GM18517 (cell line): ENCODE data around the gene CAMTA1.
"Not testable (repeated sequence)": the region's sequence is repeated elsewhere in the genome, so short reads cannot be mapped to it uniquely, and the experiment has no call there.

Source experiments
- ATAC-seq: cut with Tn5 transposase; IDR thresholded peaks from one replicate; pipeline ENCODE4 v1.9.1; 2021; ENCODE audit warnings: mild to moderate bottlenecking, moderate library complexity; ENCODE audit not compliant: unreplicated experiment

Gene CAMTA1

DNA sequence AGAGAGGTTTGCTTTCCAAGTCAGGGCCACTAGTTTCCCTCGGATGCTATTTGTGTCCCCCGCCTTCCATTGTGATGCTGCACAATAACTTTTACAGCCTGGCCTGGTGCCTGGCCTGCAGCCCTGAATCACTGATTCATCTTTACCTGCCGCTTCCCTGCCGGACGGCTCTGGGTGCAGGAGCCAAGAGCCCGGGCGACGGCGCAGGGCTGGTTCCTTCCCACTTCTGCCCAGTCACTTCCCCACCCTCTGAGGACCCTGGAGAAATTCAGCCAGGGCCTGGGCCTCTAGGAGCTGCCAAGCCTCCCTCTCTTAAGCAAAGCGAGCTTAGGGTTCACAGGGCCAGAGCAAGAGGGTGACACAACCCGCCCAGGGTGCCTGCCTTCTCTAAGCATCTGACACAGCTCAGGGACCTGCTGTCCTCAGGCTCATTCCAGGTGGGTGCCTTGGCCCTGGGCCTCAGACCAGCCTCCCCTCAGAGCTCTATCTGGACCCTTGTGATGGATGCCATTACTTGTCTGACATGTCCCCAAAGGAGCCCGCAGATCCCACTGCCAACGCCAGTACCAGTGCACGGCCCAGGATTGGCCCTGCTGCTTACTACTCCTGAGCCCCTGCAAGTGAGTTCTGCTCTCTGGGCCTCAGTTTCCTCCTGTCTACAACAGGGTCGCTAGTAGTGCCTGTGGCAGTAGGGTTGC lies 604.8 kb downstream of the CAMTA1 start:
- no peak for ATAC-seq

DNA sequence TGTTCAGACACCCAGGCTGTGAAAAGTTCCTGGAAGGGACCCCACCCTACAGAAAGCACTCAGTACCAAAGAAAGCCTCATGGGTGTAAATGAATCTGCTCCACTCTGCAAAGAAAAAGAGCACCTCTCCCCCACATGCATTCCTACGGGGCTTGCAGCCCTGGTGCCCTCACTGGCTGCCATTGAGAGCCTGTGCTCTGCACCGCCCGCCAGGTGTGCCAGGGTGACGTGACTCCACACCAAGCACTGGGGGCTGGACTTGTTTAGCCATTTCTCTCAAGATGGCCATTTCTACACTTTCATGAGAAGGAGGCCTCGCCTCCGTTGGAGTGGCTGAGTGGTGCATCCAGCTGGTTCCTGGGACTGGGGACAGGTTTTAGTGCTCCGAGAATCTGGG lies 605.3 kb downstream of the CAMTA1 start:
- no peak for ATAC-seq

DNA sequence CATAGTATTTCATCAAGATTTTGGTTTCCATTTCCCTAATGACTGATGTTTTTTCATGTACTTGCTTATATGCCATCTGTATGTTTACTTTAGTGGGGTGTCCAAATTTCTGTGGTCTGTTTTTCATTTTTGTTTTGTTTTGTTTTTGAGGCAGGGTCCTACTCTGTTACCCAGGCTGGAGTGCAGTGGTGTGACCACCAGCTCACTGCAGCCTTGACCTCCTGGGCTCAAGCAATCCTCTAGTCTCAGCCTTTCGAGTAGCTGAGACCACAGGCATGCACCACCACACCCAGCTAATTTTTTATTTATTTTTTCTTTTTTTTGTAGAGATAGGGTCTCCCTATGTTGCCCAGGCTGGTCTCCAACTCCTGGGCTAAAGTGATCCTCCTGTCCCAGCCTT lies 607.9 kb downstream of the CAMTA1 start:
- no peak for ATAC-seq

DNA sequence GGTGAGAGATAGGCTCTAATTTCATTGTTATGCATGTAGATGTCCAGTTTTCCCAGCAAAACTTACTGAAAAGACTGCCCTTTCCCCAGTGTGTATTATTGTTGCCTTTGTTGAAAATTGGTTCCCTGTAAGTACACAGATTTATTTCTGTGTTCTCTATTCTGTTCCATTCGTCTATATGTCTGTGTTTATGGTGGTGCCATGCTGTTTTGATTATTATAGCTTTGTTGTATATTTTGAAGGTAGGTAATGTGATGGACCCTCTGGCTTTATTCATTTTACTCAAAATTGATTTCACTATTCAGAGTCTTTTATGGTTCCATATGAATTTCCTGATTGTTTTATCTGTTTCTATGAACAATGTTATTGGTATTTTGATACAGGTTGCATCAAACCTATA lies 610.0 kb downstream of the CAMTA1 start:
- no peak for ATAC-seq

DNA sequence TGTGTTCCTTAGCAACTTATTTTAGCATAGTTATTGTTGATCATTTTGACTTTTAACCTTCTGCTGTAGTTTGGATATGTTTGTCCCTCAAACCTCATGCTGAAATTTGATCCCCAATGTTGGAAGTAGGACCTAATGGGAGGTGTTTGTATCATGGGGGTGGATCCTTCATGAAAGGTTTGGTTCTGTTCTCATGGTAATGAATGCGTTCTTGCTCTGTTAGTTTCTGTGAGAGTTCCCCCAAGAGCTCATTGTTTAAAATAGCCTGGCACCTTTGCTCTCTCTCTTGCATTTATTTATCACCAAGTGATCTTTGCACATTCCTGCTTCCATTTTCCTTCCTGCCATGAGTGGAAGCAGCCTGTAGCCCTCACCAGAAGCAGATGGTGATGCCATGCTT lies 613.7 kb downstream of the CAMTA1 start:
- no peak for ATAC-seq

DNA sequence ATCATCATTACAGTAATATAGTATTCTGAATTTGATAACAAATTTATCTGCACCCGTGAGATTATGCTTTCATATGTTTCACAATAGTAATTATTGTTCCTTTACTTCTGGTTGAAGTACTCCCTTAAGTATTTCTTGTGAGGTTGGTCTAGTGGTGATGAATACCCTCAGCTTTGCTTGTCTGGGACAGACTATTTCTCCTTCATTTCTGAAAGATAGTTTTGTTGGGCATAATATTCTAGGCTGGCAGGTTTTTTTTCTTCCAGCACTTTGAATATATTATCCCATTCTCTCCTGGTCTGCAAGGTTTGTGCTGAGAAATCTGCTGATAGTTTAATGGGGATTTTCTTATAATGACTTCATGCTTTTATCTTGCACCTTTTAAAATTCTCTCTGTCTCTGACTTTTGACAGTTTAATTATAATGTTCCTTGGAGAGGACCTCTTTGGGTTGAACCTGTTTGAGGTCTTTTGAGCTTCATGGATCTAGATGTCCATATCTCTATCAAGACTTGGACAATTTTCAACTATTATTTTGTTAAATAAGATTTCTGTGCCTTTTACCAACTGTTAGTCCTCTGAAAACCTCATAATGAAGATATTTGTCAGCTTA lies 614.4 kb downstream of the CAMTA1 start:
- ATAC-seq = no peak

DNA sequence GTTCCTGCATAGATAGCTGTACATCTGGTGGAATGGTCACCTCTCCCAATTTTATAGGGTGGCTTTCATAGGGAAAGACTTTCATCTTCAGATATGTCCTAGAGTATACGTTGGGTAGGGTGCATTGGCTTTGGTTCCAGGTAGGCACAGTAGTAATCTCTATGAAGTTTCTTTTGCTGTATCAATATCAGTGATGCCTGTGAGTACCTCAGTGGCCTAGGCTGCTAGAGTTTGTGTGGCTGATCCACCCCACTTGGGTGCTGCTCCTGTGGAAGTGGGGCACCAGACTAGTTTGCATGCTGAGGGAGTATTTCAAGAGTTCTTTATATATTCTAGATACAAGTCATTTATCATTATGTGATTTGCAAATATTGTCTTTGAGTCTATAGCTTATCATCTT lies 615.3 kb downstream of the CAMTA1 start:
- ATAC-seq = no peak

DNA sequence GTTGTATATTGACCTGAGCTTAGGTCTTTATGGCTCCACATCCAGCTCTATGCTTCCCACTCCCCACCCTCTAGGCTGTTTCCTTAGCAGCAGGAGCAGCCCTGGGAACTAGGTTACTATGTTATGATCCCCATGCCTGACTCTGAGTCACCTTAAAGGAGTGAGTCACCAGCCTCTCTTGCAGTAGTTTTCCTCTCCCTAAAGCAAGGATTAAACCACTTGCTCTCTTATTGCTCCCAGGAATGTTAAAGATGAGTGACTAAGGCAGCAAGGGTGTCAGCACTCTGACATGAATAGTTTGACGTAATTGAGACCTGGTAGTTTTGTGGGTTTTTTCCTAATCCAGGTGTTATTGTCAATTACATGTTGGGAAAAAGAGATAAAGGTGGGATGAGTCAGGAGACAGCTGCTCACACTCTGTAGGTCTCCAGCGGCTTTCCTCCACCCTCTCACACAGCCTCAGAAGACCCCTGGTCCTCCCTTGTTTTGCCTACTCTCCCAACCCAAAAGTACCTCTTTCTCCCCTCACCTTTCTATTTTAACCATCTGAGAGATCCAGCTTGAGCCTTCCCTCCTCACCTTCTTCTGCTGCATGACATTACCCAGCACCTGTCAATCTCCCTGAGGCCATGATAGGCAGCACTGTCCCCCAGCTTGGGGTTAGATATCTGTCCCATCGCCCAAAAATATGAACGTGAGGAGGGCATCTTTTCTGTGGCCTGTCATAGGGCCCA lies 616.7 kb downstream of the CAMTA1 start:
- no peak for ATAC-seq

DNA sequence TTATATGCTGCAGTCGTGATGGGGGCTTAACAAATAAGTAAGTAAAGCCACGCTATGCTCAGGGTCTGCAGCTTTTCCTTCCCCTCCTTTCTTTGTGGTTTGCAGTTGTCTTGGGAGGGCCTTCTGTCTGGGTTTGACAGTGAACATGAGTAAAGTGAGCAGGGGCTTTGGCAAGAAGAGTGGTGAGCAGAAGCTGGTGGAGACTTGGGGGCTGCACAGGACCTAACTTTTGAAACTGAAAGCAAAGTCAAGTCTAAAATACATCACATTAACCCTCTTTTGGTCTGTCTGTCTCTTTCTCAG lies 617.2 kb downstream of the CAMTA1 start:
- ATAC-seq = no peak

DNA sequence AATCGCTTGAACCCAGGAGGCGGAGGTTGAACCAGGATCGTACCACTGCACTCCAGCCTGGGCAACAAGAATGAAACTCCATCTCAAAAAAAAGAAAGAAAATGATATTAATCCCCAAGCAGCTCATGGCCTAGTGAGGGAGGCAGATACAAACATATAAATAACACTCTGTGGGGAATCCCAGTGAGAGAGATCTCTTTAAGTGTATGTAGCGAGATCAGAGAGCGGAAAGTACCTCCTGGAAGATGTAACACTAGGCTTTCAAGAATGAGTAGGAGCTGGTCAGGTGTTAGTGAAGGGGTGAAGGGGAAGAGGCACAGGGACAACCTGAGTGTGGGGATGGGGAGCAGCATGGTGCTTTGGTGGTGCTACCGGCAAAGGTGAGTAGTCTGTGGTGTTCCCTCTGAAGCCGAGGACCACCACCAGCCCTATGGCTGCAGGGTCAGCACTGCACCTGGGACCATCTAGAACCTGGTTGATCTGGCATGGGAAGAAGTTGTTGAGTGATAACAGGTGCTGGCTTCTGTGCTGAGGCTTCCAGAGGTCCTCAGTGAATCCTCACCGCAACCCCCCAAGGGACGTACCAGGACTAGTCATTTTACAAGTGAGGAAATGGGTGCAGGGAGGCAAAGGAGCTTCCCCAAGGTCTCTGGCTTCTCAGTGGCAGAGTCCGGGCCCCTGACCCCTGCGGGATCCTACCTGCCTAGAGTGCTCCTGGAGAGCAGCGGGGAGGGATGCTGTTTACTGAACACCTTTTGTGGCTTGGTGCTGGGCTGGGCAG lies 618.2 kb downstream of the CAMTA1 start:
- no peak for ATAC-seq

DNA sequence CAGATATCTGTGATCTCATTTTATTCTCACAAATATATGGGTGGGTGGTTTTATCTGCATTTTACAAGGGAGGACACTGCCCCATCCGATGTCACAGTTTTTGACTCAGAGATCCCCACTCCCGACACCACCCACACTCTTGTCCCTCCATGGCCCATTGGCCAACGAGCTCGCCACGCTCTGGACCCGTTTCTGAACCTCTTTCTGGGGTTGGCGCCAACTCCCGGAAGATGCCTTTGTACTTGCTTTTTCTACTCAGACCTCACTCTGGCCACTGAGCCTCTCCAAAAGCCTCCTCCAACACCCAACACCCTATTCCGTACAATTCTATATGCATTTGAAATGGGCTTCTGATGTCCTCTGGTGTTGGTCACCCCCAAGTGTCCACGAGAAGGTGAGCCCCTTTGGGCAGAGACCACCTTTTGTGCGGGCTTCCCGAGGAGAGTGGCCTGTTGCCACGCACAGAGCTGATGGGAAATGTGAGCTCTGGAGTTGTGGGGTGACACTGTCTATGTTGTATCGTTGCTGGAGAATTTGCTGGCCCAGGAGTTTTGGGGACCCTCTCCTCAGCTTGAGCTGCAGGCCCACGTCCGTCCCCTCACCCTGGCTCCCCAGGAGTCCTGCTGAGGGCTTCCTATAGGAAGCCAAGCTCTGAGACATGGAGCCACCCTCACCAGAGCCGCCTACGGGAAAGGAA lies 618.9 kb downstream of the CAMTA1 start:
- ATAC-seq = no peak

DNA sequence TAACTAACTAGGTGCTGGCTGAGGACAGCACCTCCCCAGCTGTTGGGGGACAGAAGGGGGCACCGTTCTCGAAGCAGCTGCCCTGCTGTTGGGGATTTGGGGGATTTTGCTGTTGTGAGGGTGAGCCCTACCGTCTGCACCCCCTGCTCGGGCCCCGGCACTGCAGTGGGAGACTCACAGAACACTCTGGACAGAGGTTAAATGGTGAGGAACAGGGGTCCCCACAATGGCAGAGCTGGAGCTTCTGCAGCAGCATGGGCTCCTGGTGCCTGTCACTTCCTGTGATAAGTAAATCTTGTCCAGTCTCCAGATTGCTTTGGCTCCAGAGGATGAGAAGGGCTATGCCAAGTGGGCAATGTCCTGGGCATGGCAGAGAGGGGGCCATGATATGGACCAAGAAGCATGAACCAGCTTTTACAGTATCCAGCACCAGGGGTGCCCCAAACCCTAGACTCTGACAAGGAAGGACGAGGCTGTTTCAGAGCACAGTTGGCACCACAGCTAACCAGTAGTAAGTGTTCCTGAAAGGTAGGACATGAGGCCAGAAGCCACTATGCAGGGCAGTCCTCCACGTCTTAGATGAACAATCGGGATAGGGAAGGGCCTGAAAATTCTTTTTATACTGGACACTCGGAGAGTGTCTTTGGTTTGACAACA lies 620.7 kb downstream of the CAMTA1 start:
- no peak for ATAC-seq

DNA sequence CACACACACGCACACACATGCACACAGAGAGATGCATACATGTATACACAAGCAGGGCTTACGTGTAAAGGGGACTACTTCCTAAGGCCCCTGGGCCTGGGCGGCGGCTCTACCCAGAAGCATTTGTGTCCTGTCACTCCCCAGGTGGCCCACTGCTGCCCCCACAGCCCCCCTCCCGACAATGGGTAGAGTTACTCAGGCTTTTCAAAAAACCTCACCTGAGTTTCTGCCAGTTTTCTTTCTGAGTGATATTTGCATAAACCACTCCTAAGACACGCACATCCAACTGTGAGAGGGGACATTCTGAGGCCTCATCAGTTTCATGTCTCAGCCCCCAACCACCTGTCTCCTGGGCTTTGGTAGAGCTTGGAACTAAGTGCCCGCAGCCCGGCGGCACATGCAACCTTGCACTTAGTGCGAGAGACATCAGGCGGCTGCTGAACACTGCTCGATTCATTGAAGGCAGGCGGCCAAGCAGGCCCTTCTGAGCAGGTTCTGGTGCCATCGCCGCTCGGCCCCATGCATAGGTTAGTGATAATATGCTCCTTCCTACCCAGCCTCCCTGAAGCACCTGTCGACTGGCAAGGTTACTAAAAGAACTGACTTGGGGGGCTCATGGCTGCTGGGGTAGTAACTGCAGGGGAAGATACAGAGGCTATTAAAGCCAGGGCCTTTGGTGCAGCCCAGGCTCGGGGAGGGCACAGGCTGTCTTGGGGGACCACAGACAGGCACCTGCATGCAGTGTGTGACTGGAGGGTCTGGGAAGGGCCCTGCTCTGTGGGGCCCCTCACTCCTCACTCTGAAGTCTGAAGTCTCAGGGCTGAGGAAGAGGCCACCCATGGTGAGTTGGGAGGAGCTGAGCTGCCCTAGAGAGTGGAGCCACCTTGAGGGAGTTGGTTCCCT lies 621.6 kb downstream of the CAMTA1 start:
- no peak for ATAC-seq

DNA sequence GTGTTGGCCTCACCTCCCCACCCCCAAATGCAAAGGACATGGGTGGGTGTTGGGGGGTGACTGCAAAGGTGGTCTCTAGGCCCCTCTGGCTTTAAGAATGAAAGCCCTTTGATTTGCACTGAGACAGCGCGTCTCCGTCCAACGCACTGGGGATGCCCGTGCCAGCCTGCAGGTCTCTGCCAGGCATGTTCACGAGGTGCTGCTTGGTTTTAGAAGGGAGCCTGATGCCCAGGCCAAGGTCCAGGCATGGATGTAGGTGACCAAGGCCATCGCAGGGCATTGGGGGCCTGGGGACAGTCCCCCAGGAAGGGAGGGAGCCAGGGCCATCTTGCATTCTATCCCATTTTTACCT lies 622.3 kb downstream of the CAMTA1 start:
- ATAC-seq = no peak

DNA sequence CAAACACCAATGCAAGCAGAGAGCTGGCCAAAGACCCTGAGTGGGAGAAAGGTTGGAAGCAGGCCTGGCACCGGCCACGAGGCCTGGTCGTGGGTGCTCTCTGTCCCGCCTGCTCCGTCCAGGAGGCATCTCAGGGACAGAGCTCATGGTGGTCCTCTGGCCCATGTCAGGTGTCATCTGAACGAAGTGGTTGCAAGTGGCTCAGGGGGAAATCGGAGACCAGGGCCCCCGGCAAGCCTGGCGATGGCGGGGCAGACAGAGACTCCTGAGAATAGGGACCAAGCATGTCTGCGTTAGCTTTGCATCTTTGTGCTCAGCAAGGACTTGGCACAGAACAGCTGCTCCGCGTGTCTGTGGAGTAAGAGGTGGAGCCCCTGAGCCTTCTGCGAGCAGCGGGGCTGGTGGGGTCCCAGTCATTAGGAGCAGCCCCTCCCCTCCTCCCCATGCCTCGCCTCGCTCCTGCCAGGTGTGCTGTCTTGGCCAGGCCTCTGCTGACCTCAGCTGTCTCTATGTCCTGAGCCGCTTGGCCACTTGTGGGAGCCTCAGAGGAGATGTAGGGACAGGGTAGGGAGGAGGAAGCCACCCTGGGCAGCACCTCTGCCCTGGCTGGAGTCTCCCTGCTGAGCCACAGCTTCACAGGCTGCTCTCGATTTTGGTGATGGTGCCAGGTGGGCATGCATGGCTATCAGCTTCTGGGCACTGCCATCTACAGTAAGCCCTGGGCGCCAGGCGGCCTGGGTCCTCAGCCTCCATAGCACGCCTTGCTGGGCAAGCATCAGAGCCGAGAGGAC lies 622.9 kb downstream of the CAMTA1 start:
- no peak for ATAC-seq

DNA sequence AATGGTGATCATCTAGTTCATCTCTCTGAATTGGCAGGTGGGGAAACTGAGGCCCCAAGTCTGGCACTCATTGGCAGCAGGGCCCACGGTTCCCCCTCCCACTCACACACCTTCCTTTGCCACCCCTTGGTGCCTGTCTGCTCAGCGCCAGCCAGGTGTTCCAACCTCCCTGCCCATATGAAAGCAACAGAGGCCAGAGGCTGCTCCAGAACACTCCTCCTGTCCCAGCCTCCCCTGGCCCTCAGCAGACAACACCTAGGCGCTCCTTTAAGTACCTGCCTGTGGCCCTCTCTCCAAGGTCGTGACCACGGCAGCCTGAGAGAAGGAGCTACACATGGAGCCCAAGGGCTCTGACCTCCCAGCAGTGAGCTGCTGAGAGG lies 623.5 kb downstream of the CAMTA1 start:
- no peak for ATAC-seq

DNA sequence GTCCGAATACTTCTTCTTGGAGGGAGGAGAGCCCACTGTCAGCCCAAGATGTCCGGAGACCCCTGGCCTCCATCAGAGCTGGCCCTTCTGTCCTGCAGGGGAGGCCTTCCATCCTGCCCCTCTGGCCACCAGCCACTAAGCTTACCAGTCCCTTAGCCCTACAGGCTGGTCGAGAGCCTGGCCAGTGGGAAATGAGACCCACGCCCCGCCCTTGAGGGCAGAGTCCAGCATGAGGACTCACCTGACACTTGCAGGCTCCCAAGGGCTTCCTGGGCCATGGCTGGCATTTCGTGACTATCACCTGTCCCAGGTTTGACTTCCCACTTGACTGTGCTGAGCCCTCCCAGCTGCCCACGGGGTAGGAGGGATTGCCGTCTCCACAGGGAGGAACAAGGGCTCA lies 624.0 kb downstream of the CAMTA1 start:
- no peak for ATAC-seq

DNA sequence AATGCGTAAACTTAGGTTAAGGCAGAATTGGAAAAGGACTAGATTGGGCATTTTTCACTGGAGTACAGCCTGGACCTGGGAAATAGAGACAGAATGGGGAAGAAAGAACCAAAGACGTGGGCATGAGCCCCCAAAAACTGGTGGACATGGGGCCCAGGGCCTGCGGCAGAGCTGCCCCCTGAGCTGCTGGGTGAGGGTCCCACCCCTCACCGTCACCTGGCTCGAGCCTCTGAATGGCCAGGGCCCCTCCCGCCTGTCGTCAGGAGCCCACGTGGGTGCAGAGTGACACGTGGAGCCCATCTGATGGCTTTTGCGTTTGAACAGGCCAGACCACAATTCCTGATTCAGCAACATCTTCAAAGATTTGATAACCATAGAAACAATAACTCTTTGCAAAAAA lies 624.9 kb downstream of the CAMTA1 start:
- ATAC-seq = no peak

DNA sequence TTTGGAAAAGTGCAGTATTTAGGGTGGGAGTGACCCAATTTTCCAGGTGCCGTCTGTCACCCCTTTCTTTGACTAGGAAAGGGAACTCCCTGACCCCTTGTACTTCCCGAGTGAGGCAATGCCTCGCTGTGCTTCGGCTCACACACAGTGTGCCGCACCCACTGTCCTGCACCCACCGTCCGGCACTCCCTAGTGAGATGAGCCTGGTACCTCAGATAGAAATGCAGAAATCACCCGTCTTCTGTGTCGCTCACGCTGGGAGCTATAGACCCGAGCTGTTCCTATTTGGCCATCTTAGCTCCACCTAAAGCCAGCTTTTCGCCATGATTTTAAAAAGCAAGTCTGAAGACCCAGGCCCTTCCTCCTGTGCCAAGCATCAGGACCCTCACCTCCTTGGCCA lies 632.4 kb downstream of the CAMTA1 start:
- not testable (repeated sequence) for ATAC-seq
